NK-92 (cell line): Measurements from ENCODE around the gene SCAND1.

Experiments
- DNase-seq: peaks from one replicate; lab custom pipeline; 2025; ENCODE audit not compliant: unreplicated experiment; lab: John Stamatoyannopoulos, UW

SCAND1 gene

DNA sequence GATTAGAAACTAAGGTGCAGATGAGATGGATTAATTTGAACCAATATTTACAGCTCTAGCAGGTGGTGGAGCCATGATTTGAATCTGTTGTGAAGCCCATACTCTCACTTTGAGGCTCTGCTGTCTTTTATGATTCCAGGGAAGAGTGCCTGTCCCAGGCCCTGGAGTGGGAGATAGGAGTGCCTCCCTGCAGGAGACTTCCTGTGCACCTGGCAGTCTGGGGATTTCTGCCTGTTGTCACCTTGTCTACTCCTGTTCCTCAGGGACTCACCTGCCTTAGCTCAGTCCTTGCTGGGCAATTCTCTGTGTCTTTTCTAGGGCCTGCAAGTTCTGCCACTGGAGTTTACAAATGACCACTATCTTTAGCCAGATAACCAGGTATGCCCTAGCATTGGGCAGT is 46.3 kb downstream of the SCAND1 start:
- no peak for DNase-seq

DNA sequence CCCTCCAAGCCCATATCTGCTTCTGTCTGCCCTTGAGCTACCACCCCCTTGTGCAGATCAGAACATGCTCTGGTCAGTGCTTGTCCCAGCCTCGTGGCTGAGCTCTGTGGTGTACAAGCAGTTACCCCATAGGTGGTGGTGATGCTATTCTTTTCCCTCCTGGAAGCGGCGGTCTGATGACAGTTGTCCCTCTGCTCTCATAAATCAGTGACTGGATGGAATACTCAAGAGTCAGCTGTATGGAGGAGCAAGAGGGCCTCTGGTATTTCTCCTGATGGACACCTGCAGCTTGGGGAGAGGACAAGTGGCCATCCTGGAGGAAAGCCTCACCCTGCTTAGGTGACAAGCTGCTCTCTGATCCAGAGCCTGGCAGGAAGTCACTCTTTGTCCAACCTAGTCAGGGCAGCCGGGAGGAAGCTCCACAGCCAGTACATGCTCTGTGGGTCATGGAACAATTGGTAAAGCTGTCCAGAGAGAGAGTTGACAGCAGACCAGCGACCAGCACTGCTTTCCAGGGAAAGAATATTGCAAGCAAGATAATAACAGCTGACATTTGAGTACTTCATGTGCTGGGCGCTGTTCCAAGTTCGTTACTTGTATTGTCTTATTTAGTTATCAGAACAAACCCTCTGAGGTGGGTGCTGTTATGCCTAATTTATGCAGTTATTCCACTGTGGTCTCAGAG is 47.1 kb downstream of the SCAND1 start:
- DNase-seq = no peak

DNA sequence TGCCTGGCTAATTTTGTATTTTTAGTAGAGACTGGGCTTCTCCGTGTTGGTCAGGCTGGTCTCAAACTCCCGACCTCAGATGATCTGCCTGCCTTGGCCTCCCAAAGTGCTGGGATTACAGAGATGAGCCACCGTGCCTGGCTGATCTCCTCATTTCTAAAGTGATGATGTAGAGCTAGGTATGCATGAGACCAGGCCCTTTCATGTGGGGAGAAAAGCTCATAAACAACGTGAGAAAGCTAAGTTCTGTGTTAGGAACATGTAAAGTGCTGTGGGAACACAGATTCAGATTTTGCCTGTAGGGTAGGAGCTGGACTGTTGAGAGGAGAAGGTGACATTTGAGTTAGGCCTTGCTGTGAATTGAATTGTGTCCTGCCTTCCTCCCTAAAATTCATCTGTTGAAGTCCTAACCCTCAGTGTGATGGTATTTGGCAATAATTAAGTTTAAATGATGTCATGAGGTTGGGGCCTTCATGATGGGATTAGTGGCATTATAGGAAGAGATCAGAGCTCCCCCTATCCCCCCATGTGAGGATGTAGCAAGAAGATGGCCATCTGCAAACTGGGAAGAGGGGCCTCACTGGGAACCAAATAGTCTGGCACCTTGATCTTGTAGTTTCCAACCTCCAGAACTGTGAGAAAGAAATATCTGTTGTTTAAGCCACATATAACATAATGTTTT is 49.2 kb downstream of the SCAND1 start:
- no peak for DNase-seq

DNA sequence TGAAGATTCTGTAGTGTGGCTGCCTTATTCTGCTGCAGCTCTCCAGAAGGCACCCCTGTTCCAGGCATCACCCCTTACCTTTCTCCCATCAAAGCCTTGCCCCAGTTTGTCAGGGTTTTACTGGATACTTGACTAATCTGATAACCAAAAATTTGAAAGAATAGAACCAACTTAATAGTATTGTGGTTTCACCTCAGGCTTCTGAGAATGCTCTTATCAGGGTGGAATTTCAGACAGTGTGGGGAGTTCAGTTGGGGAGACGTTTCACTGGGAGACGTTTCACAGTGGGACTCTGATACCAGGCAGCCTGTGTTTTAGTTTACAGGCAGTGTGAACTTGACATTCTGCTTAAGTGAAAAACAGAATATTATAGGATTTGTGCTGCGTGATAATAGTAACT is 50.5 kb downstream of the SCAND1 start:
- no peak for DNase-seq
